OCI-M2 (cell line): ENCODE results near the gene PPM1B.
"Not testable (repeated sequence)": the region's sequence is repeated elsewhere in the genome, so short reads cannot be mapped to it uniquely, and the experiment has no call there.

Experiments used
- DNase-seq: peaks from one replicate; lab custom pipeline; 2025; ENCODE audit not compliant: unreplicated experiment; lab: John Stamatoyannopoulos, UW

Gene PPM1B

DNA sequence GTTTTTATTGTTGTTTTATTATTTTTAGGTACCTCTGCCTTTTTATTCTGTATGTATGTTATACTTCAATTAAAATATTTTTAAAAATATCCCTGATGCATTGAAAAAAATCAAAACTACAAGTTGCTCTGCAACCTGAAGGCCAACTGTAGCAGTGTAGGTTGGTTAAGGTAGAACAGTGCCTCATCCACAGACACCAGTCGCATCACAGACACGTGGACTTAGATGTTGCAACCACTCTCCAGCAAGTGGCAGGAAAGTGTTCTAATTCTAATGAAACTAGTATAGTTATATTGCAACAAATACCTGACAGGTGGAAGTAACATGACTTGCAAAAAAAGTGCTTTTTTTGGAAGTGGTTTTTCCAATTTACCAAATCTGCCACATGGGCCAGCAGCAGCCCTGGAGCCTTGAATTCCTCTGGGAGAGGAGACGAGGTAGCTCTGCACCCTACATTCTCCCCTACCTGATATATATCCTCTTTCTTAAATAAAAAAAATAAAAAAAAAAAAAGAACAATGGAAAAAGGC lies 78.2 kb downstream of the PPM1B start:
- DNase-seq = no peak

DNA sequence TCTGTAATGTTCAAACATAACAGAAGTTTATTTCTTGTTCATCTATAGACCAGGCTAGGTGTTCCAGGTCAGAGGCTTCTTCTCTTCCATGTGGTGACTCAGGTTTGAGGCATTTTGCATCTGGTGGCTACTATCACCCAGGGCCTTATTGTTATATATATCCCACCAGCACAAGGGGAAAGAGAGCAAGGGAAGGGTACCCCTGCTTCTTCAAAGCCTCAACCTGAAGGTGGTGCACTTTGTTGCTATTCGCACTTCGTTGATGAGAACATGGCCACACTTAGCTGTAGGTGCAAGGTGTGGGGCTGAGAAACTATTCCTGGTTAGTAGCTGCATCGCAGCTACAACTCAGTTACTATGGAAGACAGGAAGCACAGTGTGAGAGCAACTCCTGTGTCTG lies 79.2 kb downstream of the PPM1B start:
- no peak for DNase-seq

DNA sequence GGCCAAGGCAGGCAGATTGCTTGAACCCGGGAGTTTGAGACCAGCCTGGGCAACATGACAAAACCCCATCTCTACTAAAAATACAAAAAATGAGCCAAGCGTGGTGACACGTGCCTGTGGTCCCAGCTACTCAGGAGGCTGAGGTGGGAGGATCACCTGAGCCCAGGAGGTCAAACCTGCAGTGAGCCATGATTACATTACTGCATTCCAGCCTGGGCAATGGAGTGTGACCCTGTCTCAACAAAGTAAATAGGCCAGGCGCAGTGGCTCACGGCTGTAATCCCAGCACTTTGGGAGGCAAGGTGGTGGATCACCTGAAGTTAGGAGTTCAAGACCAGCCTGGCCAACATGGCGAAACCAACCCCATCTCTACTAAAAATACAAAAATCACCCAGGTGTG lies 80.6 kb downstream of the PPM1B start:
- not testable (repeated sequence) for DNase-seq

DNA sequence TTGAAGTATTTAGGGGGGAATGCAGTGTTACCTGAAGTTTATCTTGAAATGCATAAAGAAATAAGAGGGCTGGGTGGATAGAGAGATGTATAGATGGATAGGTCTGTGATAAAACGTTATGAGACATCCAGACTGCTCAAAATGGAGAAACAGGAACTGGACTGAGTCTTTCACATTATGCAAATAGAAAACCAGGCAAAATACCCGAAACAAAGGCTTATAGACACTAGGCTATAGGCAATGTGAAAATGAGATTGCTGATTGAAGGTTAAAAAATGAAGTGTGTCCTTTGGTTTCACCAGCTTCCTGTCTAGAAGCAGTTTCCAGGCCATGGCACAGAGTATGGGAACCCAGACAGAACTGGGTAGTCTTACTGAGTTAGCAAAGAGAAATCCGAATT lies 81.7 kb downstream of the PPM1B start:
- DNase-seq = no peak

DNA sequence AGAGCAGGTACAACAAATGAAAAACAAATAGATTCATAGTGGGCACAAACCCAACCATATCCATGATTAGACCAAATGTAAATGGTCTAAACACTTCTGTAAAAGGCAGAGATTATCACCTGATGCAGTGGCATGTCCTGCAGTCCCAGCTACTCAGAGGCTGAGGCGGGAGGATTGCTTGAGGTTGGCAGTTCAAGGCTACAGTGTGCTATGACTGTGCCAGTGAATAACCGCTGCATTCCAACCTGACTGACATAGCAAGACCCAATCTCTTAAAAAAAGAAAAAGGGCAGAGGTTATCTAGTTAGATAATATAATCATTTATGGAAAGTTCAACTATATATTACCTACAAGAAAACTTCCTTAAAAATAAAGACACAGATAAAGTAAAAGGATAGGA lies 85.3 kb downstream of the PPM1B start:
- DNase-seq = no peak

DNA sequence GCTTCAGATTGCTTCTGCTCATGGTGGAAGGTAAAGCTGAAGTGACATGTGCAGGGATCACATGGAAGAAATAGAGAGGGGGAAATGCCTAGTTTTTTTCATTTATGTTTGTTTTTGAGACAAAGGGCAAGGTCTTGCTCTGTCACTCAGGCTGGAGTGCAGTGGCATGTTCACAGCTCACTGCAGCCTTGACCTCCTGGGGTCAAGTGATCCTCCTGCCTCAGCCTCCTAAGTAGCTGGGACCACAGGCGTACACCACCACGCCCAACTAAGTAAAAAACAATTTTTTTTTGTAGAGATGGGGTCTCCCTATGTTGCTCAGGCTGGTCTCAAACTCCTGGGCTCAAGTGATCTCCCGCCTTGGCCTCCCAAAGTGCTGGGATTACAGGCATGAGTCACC lies 87.0 kb downstream of the PPM1B start:
- DNase-seq = not testable (repeated sequence)

DNA sequence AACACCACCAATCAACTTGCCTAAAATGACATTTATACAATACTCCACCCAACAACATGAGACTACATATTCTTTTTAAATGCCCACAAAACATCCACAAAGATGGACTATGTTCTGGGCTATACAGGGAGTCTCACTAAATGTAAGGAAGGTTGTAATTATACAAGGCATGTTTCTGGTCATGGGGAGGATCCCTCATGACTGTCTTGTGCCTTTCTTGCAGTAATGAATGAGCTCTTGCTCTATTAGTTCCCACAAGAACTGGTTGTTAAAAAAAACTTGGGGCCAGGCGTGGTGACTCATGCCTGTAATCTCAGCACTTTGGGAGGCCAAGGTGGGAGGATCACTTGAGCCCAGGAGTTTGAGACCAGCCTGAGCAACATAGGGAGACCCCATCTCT lies 89.1 kb downstream of the PPM1B start:
- DNase-seq = not testable (repeated sequence)

DNA sequence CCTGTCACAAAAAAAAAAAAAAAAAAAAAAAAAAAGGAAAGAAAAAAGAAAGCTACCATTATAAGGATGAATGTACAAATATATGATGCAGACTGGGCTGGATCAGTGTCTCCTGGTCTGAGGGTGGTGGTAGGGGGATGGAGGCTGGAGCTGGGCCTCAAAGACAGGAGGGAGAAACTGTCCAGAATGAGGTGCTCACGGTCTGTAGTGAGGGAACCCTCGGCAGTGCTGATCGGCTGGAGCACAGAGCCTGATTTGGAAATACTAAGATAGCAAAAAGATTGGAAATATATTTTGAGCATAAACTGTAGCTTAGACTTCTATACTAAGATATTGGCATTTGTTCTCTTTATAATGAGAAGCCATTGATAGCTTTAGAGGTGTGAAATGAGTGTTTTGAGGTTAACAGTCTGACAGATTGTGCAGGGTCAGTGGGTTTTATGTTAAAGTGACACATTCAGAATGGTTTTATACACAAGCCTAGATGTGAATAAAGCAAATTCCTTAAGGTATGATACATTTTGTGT lies 98.7 kb downstream of the PPM1B start:
- DNase-seq = no peak

DNA sequence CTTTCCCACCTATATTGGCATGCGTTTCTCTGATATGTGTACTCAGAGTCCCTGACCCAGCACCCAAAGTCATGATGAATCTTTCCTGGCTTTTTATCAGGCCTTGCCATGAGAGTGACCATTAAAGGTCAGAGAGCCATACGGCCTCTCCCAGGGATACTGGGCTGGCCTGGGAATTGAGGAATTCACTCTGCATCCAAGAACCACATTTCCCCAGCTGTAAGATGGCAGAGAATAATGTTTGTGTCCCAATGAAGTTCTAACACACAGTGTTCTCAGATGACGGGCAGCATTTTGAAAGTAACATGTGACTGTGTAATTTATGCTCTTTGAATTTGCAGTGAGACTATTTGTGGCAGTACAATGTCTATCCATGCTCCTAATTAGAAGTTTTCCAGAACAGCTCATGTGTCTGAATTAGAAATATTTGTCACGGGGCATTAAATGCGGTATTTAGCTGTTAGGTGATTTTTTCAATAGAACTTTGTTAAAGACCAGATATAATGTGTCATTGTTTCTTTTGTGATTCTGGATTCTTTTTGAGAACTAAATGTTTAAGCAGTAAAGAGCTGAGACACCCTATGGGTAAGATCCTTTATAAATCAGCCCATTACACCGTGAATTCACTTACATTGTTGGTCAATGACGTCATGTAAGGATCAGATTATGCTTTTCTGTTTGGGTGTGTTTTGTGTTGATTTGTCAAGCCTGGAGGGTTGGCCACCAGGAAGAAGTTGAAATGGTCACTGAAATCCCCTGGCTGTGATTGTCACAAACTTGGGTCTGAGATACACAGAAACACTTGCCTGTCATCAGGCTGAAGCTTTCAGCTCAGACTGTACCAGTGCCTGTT lies 99.3 kb downstream of the PPM1B start:
- DNase-seq = no peak

DNA sequence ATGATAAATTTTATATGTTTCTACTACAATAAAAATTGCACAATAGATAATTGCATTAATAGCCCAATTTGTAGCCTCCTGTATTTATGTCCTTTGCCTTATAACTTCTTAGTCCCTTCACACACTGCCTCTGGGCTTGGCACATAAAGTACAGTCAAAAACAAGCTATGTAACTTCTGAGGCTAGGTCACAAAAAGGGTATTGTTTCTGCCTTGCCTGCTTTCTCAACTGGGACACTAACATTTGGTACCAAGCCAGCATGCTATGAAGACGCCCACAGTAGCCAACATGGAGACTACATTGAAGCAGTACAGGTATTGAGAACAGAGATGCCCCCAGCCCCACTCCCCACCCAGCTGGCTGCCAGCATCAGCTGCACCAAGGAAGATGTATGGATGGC lies 101.2 kb downstream of the PPM1B start:
- DNase-seq = no peak

DNA sequence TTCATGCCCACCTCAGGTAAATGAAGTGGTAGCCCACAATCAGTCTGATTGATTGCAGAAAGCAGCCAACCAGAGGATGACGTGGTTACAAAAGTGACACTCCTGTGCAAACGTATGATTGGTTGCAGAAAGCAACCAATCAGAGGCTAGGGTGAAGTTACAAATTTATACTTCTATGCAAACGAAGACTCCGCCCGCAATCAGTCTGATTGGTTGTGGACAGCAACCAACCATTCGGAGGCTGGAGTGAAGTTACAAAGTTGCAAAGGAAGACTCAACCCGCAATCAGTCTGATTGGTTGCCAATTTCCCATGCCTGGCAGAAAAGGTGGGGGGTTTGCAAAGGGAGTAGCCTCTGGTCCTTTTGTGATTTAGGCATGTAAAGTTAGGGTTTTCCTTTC lies 102.6 kb downstream of the PPM1B start:
- no peak for DNase-seq

DNA sequence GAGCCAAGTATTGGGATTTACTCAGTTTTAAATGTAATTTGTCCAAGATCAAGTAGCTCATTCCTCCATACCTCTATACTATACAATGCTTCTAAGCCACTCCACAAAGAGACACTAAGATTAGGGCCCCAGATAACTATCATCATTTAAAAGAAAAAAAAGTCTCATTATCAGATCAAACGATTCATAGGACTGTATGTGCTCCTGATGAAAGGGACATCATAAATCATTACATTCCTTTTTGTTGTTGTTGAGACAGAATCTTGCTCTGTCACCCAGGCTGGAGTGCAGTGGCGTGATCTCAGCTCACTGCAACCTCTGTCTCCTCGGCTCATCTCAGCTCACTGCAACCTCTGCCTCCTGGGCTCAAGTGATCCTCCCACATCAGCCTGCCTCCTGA lies 104.4 kb downstream of the PPM1B start:
- DNase-seq = no peak

DNA sequence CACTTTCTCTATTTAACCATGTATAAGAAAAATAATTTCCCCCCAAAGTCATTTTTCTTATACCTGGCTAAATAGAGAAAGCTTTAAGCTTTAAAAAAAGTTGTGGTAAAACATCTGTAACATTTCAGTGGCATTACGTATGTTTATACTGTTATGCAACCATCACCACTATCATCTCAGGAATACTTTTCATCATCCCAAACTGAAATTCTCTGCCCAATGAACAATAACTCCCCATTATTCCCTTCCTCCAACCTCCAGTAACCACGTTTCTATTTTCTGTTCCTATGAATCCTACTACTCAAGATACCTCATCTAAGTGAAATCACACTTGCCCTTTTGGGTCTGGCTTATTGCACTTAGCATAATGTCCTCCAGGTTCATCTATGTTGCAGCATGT lies 104.9 kb downstream of the PPM1B start:
- DNase-seq = no peak

DNA sequence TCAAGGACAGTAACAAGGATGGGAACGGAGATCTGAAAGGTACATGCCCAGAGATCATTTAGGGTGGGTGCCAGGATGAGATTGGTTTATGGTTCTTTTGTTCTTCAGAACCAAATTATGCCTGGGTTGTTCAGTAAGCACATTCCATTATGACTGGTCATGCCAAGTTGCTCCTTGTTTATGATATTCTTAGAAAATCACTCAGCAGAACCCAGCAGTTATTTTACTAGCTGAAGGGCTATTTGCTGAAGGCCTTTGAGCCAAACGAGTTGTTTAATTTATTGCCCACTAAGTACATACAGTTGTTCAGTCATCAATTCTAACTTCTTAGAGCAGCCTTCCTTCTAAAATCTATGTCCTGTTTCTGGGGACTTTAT lies 107.2 kb downstream of the PPM1B start:
- DNase-seq = no peak

DNA sequence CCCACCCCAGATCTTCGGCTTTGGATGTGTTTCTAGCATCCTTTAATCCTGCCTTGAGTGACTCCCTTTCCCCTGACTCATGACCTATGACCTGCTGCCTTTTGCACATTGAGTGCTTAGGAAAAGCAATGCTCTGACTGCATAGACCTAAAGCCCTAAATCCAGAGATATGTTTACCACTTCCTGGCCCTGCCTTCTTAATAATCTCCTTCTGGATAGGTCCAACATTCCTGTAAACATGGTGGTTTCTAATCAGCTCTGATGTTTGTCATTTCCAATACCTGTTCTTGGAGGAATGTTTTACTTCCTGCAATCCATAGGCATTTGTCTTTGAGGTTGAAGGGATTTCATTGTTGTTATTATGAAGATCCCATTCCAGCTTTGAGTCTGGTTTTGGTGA lies 108.9 kb downstream of the PPM1B start:
- no peak for DNase-seq

DNA sequence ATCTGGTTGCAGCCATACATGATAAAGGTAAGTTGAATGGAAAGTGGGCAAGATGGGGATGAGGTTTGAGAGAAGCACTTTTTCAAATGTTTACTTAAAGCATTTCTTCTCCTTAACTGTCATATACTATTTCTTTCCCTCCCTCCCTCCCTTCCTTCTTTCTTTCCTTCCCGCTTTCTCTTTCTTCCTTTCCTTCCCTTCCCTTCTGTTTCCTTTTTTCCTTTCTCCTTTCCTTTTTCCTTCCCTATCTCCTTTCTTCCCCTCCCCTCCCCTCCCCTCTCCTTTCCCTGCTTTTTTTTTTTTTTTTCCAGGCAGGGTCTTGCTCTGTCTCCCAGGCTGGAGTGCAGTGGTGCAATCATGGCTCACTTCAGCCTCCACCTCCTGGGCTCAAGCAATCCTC lies 112.2 kb downstream of the PPM1B start:
- DNase-seq = no peak
